Testis (tissue), 3 donors: ENCODE data around the gene SHB. TPM values are rescaled to one million over a fixed set of nuclear protein-coding genes. Genes with fewer than 3 reads are reported as not detected.

Experiments used
- DNase-seq: peaks from one replicate; pipeline ENCODE4 v3.0.0-alpha.2; 2019
- H3K27ac ChIP-seq, 2 donors: fragments of 200-600 bp; sonication (generic); one replicate each; pipeline ENCODE4 v1.5.1; 2019
- H3K27me3 ChIP-seq: fragments of 200-600 bp; sonication (generic); one replicate; pipeline ENCODE4 v1.5.1; 2019
- H3K36me3 ChIP-seq: fragments of 200-600 bp; sonication (generic); one replicate; pipeline ENCODE4 v1.5.1; 2017; ENCODE audit warnings: low read depth; ENCODE audit errors: missing control alignments
- H3K4me1 ChIP-seq: fragments of 200-600 bp; sonication (generic); one replicate; pipeline ENCODE4 v1.5.1; 2019
- H3K4me3 ChIP-seq, 2 donors: fragments of 200-600 bp; sonication (generic); one replicate each; pipeline ENCODE4 v1.5.1; 2017 to 2019
- H3K9me3 ChIP-seq: fragments of 200-600 bp; sonication (generic); one replicate; pipeline ENCODE4 v1.5.1; 2017
- CTCF ChIP-seq, 3 experiments: fragments of 450-650 bp in 2 of 3; fragments of 200-600 bp in 1 of 3; sonication (generic) in 1 of 3; IDR thresholded peaks; one replicate each; pipeline ENCODE4 v1.5.1; 2016 to 2019; ENCODE audit warnings: antibody characterized with exemption in 3 of 3, mild to moderate bottlenecking in 2 of 3, moderate library complexity in 1 of 3
- POLR2A ChIP-seq: fragments of 450-650 bp; IDR thresholded peaks from one replicate; pipeline ENCODE4 v1.6.1; 2017; ENCODE audit warnings: antibody characterized with exemption, mild to moderate bottlenecking, moderate library complexity
- WGBS, 2 donors: methylation state at CpG; one replicate each; pipeline ENCODE4 v1.1.5; 2018; 5-methylcytosine and 5-hydroxymethylcytosine counted together
- intact Hi-C: fragments of 100-400 bp; cut with DNase I; formaldehyde crosslinking; loops from one replicate; pipeline ENCODE4 v1.15.1; 2023; ENCODE audit warnings: low total_unique reads
- polyA plus RNA-seq: library from polyadenylated mRNA; stranded (reverse); fragments of 350-450 nt; fragmentation: Illumina TruSeq; extraction: RNeasy Lipid Tissue Mini Kit (QIAGEN cat#74804); gene quantifications from one replicate; pipeline ENCODE4 v1.2.3, GENCODE V29; 2014; ENCODE audit warnings: low read depth, low replicate concordance; ENCODE audit not compliant: insufficient read depth
- total RNA-seq, 2 donors: library from RNA; depleted of rRNA; stranded (reverse); fragments of >200 nt; gene quantifications; one replicate each; pipeline ENCODE4 v1.2.3, GENCODE V29; 2016

SHB gene
- total and polyA plus RNA-seq, 3 donors from 2014 or later, result 8.6 to 22.3 (median 21.2) TPM

GRCh38 chr9:37977851-37978480 lies 91.1 kb downstream of the SHB start:
- H3K9me3 ChIP-seq, result no peaks in the 10 kb centered on the region
- H3K27me3 ChIP-seq, result no peaks in the 10 kb centered on the region
- no peak for DNase-seq
- no peak overlapping the region for H3K4me3 ChIP-seq
- WGBS, 2 donors, result 66 to 68% methylated on average over 5 of the region's 5 CpGs
- intact Hi-C loops, result loop anchor here (10.0 kb wide), 1 partner anchor 107 kb away; no protein-coding TSS in a partner anchor
- H3K36me3 ChIP-seq, result no peaks in the 10 kb centered on the region
- no peak for TF ChIP-seq CTCF (IDR thresholded peaks at IDR 0.05)
- no peak for TF ChIP-seq POLR2A
- H3K27ac ChIP-seq, result no peak overlapping the region
- H3K4me1 ChIP-seq, result no peaks in the 10 kb centered on the region

GRCh38 chr9:37976714-37977477 lies 92.1 kb downstream of the SHB start:
- Histone ChIP-seq H3K9me3 (no peaks in the 10 kb centered on the region), H3K4me3 (no peak overlapping the region), H3K27me3 (no peaks in the 10 kb centered on the region), H3K4me1 (no peaks in the 10 kb centered on the region), H3K36me3 (no peaks in the 10 kb centered on the region), H3K27ac (no peak overlapping the region)
- TF ChIP-seq CTCF (IDR thresholded peaks at IDR 0.05) (no peak), POLR2A (no peak)
- intact Hi-C loops, result loop anchor here (10.0 kb wide), 1 partner anchor 108 kb away; no protein-coding TSS in a partner anchor
- DNase-seq, result no peak
- 75 to 80% methylated on average over 8 of the region's 8 CpGs for WGBS, 2 donors

- WGBS, 2 donors, result 91 to 98% methylated on average over 4 of the region's 4 CpGs
- no peak overlapping the region for H3K27ac ChIP-seq
- H3K27me3 ChIP-seq, result no peaks in the 10 kb centered on the region
- no peaks in the 10 kb centered on the region for H3K4me1 ChIP-seq
- intact Hi-C loops, result loop anchor here (10.0 kb wide), 1 partner anchor 109 kb away; no protein-coding TSS in a partner anchor
- H3K36me3 ChIP-seq, result no peaks in the 10 kb centered on the region
- no peak for TF ChIP-seq CTCF (IDR thresholded peaks at IDR 0.05)
- no peak for TF ChIP-seq POLR2A
- no peak overlapping the region for H3K4me3 ChIP-seq
- DNase-seq, result no peak
- H3K9me3 ChIP-seq, result no peaks in the 10 kb centered on the region
These were observed 93.4 kb downstream of the SHB start for GRCh38 chr9:37975639-37976038.

GRCh38 chr9:37974506-37975173 lies 94.4 kb downstream of the SHB start:
- intact Hi-C loops, result loop anchor here (10.0 kb wide), 1 partner anchor 110 kb away; no protein-coding TSS in a partner anchor

More at GRCh38 chr9:37974506-37975173, 94.4 kb downstream of the SHB start:
- Histone ChIP-seq H3K4me3 (no peak overlapping the region), H3K9me3 (no peaks in the 10 kb centered on the region), H3K36me3 (no peaks in the 10 kb centered on the region), H3K27me3 (no peaks in the 10 kb centered on the region), H3K4me1 (no peaks in the 10 kb centered on the region), H3K27ac (no peak overlapping the region)
- TF ChIP-seq POLR2A (no peak), CTCF (IDR thresholded peaks at IDR 0.05) (no peak)
- DNase-seq, result no peak
- 87 to 88% methylated on average over 12 to 18 of the region's 18 CpGs for WGBS, 2 donors
